Sigmoid colon (tissue), 7 donors: Measurements from ENCODE around the gene GAD2. TPM values are rescaled to one million over a fixed set of nuclear protein-coding genes. Genes with fewer than 3 reads are reported as not detected.

Source experiments
- DNase-seq: peaks from one replicate; pipeline ENCODE4 v3.0.0-alpha.2; 2019
- H3K27ac ChIP-seq, 4 donors: fragments of 200-600 bp; sonication (generic); one replicate each; pipeline ENCODE4 v1.5.1; 2016 to 2019; ENCODE audit warnings: mild to moderate bottlenecking in 1 of 4
- H3K27me3 ChIP-seq, 3 donors: fragments of 200-600 bp; sonication (generic); one replicate each; pipeline ENCODE4 v1.5.1; 2019; ENCODE audit warnings: mild to moderate bottlenecking in 1 of 3
- H3K36me3 ChIP-seq, 4 donors: fragments of 200-600 bp; sonication (generic); one replicate each; pipeline ENCODE4 v1.5.1; 2016 to 2019
- H3K4me1 ChIP-seq, 4 donors: fragments of 200-600 bp; sonication (generic); one replicate each; pipeline ENCODE4 v1.5.1; 2017 to 2019
- H3K4me3 ChIP-seq, 4 donors: fragments of 200-600 bp; sonication (generic); one replicate each; pipeline ENCODE4 v1.5.1; 2017 to 2019; ENCODE audit warnings: mild to moderate bottlenecking in 2 of 4, moderate library complexity in 1 of 4
- H3K9me3 ChIP-seq, 4 donors: fragments of 200-600 bp in 3 of 4; sonication (generic) in 3 of 4; one replicate each; pipeline versions ENCODE4 v1.5.1 to v1.6.1; 2013 to 2019
- EP300 ChIP-seq, 4 donors: sonication (generic); formaldehyde crosslinking; IDR thresholded peaks; one replicate each; pipeline ENCODE4 v1.6.1; 2017; ENCODE audit warnings: antibody characterized with exemption in 4 of 4
- POLR2A ChIP-seq, 2 donors: fragments of 450-650 bp; IDR thresholded peaks; one replicate each; pipeline ENCODE4 v1.6.1; 2016; ENCODE audit warnings: antibody characterized with exemption in 2 of 2, mild to moderate bottlenecking in 2 of 2, moderate library complexity in 2 of 2
- POLR2AphosphoS5 ChIP-seq, 4 donors: sonication (generic); formaldehyde crosslinking; IDR thresholded peaks; one replicate each; pipeline ENCODE4 v1.6.1; 2017; ENCODE audit warnings: antibody characterized with exemption in 4 of 4
- WGBS, 2 donors: extraction: QIAGEN DNeasy Blood & Tissue Kit; methylation state at CpG; one replicate each; pipeline ENCODE4 v1.1.7; 2013; 5-methylcytosine and 5-hydroxymethylcytosine counted together
- intact Hi-C: fragments of 100-400 bp; cut with DNase I; formaldehyde crosslinking; loops from one replicate; pipeline ENCODE4 v1.15.1; 2023
- polyA plus RNA-seq, 3 donors: library from polyadenylated mRNA; stranded (reverse); fragments of 200-250 nt; gene quantifications; one replicate each; pipeline ENCODE4 v1.2.3, GENCODE V29; 2013
- total RNA-seq, 4 donors: library from RNA; depleted of rRNA; stranded (reverse); fragments of >200 nt; gene quantifications; one replicate each; pipeline ENCODE4 v1.1.0, GENCODE V29; 2016
- TF ChIP-seq, protein P1 (sequence below), 4 experiments: fragments of 450-650 bp in 3 of 4; fragments of 200-600 bp in 1 of 4; IDR thresholded peaks; one replicate each; pipeline ENCODE4 v1.5.1; 2016 to 2019; ENCODE audit warnings: antibody characterized with exemption in 4 of 4, mild to moderate bottlenecking in 3 of 4, moderate library complexity in 2 of 4
- donor health status: healthy with polysubstance abuse.
- donor health status: Bipolar disorder and iron deficiency.
- donor health status: healthy.

Gene GAD2
- total RNA-seq (not detected), polyA plus RNA-seq (not detected)

DNA sequence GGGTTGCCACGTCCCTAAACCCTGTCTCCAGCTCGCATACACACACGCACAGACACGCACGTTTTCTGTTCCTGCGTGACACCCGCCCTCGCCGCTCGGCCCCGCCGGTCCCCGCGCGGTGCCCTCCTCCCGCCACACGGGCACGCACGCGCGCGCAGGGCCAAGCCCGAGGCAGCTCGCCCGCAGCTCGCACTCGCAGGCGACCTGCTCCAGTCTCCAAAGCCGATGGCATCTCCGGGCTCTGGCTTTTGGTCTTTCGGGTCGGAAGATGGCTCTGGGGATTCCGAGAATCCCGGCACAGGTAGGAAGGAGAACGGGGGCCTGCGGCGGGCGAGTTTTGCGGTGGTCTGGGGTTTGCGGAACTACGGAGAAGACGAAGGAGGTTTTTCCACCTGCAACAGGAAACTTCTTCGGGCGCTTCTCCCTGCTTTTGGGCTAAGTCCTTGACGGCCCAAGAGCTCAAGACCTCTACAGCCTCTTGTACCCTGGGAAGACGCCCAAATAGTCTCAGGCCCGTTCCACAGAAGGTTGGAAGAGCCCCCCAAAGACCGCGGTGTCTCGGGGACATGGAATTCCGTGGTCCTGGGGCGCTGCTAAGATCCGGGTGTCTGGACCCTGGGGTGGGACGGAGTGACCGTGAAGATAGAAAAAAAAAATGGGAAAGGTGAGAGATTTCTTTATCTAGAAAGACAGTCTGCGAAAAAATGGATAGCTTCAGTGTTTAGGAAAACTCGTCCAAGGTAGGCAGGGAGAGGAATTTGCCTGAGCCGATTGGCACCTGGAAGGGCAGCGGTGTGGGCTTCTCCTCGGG, at the start of gene GAD2:
TSS of gene GAD2 (plus strand) at position 190 of the 811 bp plus-strand sequence. CDS start at position 226, 36 bp downstream.
- peaks cover 37 to 100% (median 71%) of the 10 kb centered on the region in 3 donors for H3K27me3 ChIP-seq
- intact Hi-C loops: no loop called here
- peak within 1 kb of the TSS in 2 of 4 donors; percentile 0 to 23 for H3K4me3 ChIP-seq
- WGBS, 2 donors: 3 to 10% methylated on average over 60 of the region's 60 CpGs
- peaks cover 0 to 32% (median 28%) of the 10 kb centered on the region in 4 donors for H3K4me1 ChIP-seq
- no peak for DNase-seq
- H3K9me3 ChIP-seq: no peaks in the 10 kb centered on the region
- TF ChIP-seq, protein P1, sequence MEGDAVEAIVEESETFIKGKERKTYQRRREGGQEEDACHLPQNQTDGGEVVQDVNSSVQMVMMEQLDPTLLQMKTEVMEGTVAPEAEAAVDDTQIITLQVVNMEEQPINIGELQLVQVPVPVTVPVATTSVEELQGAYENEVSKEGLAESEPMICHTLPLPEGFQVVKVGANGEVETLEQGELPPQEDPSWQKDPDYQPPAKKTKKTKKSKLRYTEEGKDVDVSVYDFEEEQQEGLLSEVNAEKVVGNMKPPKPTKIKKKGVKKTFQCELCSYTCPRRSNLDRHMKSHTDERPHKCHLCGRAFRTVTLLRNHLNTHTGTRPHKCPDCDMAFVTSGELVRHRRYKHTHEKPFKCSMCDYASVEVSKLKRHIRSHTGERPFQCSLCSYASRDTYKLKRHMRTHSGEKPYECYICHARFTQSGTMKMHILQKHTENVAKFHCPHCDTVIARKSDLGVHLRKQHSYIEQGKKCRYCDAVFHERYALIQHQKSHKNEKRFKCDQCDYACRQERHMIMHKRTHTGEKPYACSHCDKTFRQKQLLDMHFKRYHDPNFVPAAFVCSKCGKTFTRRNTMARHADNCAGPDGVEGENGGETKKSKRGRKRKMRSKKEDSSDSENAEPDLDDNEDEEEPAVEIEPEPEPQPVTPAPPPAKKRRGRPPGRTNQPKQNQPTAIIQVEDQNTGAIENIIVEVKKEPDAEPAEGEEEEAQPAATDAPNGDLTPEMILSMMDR (IDR thresholded peaks at IDR 0.05): no peak
- TF ChIP-seq POLR2A (IDR thresholded peaks at IDR 0.05) (no peak), POLR2AphosphoS5 (IDR thresholded peaks at IDR 0.05) (no peak), EP300 (IDR thresholded peaks at IDR 0.05) (no peak)
- no peaks in the 10 kb centered on the region for H3K36me3 ChIP-seq
- no peak within 1 kb of the TSS for H3K27ac ChIP-seq

DNA sequence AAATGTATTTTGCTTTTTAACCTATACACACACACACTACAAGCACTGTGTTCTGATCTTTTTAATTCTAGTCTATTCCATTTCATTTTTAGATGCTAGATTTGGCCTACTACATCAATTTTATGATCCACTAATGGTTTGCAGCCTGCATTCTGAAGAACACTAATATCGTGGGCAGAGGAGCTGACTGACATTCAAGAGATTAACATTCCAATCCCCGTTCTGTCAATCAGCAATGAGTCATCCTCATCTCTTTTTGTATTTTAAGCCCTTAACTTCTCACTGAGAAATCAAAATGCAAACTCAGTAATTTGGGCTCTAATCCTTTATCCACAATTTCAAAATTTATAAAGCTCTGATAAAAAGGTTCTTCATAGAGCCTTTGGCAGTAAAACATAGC, 47.1 kb upstream of the GAD2 start:
- DNase-seq: no peak
- intact Hi-C loops: no loop called here
- Histone ChIP-seq H3K4me1 (no peaks in the 10 kb centered on the region), H3K4me3 (no peak overlapping the region), H3K27ac (no peak overlapping the region), H3K9me3 (no peaks in the 10 kb centered on the region), H3K27me3 (no peaks in the 10 kb centered on the region), H3K36me3 (no peaks in the 10 kb centered on the region)
- WGBS, 2 donors: 66 to 68% methylated on average over 2 of the region's 2 CpGs
- no peak for TF ChIP-seq EP300 (IDR thresholded peaks at IDR 0.05)

DNA sequence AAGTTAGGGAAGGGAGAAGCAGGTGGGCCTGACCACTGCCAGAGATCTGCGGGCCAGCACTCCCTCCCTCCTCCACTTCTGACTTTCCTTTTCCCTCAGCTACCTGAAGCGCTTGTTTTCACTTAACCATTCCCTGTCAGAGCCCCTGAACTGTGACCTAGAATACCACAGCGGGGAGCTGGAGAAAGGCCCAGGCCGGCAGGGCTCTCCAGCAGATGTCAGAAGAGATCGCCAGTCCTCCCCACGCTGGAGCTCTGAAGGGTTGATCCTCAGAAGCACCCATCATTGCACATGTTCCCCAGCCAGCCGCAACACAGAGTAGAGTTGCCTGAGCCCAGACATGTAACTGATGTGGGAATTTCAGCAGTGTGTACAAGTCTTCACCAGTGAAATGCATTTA, 44.4 kb upstream of the GAD2 start:
- no peak for DNase-seq
- no peaks in the 10 kb centered on the region for H3K4me1 ChIP-seq
- H3K27ac ChIP-seq: no peak overlapping the region
- intact Hi-C loops: no loop called here
- no peak overlapping the region for H3K4me3 ChIP-seq
- 71 to 81% methylated on average over 7 of the region's 7 CpGs for WGBS, 2 donors
- no peaks in the 10 kb centered on the region for H3K27me3 ChIP-seq
- no peaks in the 10 kb centered on the region for H3K36me3 ChIP-seq
- no peak for TF ChIP-seq POLR2A (IDR thresholded peaks at IDR 0.05)
- H3K9me3 ChIP-seq: no peaks in the 10 kb centered on the region

DNA sequence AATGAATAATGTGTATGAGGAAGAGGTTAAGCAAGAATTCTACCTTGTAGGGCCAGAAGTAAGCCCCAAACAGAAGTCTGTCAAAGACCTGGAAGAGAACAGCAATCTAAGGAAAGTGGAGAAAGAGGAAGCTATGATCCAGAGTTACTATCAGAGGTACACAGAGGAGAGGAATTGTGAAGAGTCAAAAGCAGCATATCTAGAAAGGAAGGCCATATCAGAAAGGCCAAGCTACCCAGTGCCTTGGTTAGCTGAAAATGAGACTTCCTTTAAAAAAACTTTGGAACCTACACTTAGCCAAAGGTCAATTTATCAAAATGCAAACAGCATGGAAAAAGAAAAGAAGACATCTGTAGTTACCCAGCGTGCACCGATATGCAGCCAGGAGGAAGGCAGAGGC, 42.7 kb upstream of the GAD2 start:
- DNase-seq: no peak
- H3K27me3 ChIP-seq: no peaks in the 10 kb centered on the region
- TF ChIP-seq EP300 (IDR thresholded peaks at IDR 0.05) (no peak), POLR2A (IDR thresholded peaks at IDR 0.05) (no peak)
- TF ChIP-seq, protein P1 (IDR thresholded peaks at IDR 0.05): no peak
- 41 to 45% methylated on average over 2 of the region's 2 CpGs for WGBS, 2 donors
- H3K27ac ChIP-seq: no peak overlapping the region
- no peaks in the 10 kb centered on the region for H3K9me3 ChIP-seq
- intact Hi-C loops: no loop called here
- H3K4me3 ChIP-seq: no peak overlapping the region
- no peaks in the 10 kb centered on the region for H3K4me1 ChIP-seq
- H3K36me3 ChIP-seq: no peaks in the 10 kb centered on the region

DNA sequence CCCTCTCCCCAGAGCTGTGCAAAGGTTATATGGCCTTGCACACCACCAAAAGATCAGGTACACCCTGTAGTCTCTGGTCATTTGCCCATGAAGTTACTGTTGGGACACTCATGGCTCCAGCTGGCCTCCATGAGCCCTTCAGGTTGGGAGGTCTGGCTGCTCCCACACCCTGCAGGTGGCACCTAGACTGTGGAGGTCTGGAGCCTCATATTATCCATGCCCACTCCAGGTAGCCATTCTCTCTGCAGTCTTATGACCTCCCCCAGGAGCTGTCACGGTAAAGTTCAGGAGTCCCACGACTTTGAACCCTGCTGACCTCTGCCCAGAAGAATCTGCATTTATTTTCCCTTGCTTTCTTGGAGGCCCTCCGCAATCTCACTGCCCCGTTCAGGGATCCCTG, 39.2 kb upstream of the GAD2 start:
- Histone ChIP-seq H3K4me1 (no peaks in the 10 kb centered on the region), H3K36me3 (no peaks in the 10 kb centered on the region), H3K27me3 (no peaks in the 10 kb centered on the region), H3K27ac (no peak overlapping the region), H3K9me3 (no peaks in the 10 kb centered on the region), H3K4me3 (no peak overlapping the region)
- no peak for DNase-seq
- 71 to 79% methylated on average over 4 of the region's 4 CpGs for WGBS, 2 donors
- no peak for TF ChIP-seq EP300 (IDR thresholded peaks at IDR 0.05)
- no peak for TF ChIP-seq POLR2A (IDR thresholded peaks at IDR 0.05)
- intact Hi-C loops: no loop called here

DNA sequence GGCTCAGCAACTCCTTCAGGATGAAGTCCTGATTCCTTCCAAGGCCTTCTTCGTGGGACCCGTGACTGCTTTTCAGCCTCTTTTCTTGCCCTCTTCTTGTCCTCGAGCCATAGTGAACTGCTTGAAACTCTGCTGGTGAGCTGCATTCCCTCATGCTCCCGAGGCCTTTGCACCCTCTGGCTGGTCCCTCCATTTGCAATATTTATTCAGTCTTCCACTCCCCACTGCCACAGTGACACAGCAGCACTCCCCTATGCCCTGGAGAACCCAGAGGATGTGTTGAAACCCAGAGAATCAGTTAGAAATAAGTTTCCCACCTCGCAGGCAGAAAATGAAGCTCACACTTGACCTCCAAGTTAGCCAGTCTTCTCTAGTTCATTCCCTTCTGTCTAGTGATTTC, 22.3 kb upstream of the GAD2 start:
- WGBS, 2 donors: 57 to 78% methylated on average over 5 of the region's 5 CpGs
- H3K4me3 ChIP-seq: no peak overlapping the region
- H3K27ac ChIP-seq: no peak overlapping the region
- DNase-seq: no peak
- TF ChIP-seq, protein P1 (IDR thresholded peaks at IDR 0.05): no peak
- TF ChIP-seq EP300 (IDR thresholded peaks at IDR 0.05) (no peak), POLR2A (IDR thresholded peaks at IDR 0.05) (no peak), POLR2AphosphoS5 (IDR thresholded peaks at IDR 0.05) (no peak)
- no peaks in the 10 kb centered on the region for H3K4me1 ChIP-seq
- H3K27me3 ChIP-seq: no peaks in the 10 kb centered on the region
- H3K9me3 ChIP-seq: no peaks in the 10 kb centered on the region
- intact Hi-C loops: no loop called here
- no peaks in the 10 kb centered on the region for H3K36me3 ChIP-seq
